HL-60 (cell line): ENCODE data around the gene CPZ.

Experiments used
- POLR2AphosphoS5 ChIP-seq: IDR thresholded peaks from 2 replicates; pipeline ENCODE4 v1.6.1; 2012; ENCODE audit warnings: low read depth
- TF ChIP-seq, protein P1 (sequence below): IDR thresholded peaks from one replicate; pipeline ENCODE4 v1.5.1; 2011; ENCODE audit warnings: low read length, control low read depth, inconsistent platforms; ENCODE audit not compliant: insufficient read depth
- TF ChIP-seq, protein P2 (sequence below): IDR thresholded peaks from 2 replicates; pipeline ENCODE4 v1.6.1; 2012; ENCODE audit warnings: low read depth; ENCODE audit not compliant: insufficient replicate concordance

DNA sequence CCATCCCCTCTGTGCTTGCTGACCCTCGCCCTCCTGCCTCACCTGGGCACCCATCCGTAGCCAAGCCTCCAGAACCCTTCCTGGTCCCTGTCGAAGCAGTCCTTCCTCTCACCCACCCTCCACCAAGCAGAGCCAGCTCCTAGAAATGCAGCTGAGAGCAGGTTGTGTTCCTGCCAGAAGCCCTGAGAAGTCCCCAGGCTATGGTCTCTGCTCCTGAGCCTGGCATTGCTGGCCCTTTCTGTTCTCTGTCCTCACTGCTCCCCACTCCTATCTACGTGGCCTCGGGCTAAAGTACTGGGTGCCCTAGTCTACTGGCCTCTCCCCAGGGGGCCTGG lies 2.1 kb upstream of the CPZ start:
- TF ChIP-seq, protein P1, sequence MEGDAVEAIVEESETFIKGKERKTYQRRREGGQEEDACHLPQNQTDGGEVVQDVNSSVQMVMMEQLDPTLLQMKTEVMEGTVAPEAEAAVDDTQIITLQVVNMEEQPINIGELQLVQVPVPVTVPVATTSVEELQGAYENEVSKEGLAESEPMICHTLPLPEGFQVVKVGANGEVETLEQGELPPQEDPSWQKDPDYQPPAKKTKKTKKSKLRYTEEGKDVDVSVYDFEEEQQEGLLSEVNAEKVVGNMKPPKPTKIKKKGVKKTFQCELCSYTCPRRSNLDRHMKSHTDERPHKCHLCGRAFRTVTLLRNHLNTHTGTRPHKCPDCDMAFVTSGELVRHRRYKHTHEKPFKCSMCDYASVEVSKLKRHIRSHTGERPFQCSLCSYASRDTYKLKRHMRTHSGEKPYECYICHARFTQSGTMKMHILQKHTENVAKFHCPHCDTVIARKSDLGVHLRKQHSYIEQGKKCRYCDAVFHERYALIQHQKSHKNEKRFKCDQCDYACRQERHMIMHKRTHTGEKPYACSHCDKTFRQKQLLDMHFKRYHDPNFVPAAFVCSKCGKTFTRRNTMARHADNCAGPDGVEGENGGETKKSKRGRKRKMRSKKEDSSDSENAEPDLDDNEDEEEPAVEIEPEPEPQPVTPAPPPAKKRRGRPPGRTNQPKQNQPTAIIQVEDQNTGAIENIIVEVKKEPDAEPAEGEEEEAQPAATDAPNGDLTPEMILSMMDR = no peak
- TF ChIP-seq, protein P2, sequence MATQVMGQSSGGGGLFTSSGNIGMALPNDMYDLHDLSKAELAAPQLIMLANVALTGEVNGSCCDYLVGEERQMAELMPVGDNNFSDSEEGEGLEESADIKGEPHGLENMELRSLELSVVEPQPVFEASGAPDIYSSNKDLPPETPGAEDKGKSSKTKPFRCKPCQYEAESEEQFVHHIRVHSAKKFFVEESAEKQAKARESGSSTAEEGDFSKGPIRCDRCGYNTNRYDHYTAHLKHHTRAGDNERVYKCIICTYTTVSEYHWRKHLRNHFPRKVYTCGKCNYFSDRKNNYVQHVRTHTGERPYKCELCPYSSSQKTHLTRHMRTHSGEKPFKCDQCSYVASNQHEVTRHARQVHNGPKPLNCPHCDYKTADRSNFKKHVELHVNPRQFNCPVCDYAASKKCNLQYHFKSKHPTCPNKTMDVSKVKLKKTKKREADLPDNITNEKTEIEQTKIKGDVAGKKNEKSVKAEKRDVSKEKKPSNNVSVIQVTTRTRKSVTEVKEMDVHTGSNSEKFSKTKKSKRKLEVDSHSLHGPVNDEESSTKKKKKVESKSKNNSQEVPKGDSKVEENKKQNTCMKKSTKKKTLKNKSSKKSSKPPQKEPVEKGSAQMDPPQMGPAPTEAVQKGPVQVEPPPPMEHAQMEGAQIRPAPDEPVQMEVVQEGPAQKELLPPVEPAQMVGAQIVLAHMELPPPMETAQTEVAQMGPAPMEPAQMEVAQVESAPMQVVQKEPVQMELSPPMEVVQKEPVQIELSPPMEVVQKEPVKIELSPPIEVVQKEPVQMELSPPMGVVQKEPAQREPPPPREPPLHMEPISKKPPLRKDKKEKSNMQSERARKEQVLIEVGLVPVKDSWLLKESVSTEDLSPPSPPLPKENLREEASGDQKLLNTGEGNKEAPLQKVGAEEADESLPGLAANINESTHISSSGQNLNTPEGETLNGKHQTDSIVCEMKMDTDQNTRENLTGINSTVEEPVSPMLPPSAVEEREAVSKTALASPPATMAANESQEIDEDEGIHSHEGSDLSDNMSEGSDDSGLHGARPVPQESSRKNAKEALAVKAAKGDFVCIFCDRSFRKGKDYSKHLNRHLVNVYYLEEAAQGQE = no peak
- TF ChIP-seq POLR2AphosphoS5 = no peak
